OCI-LY3 (cell line): ENCODE results near the gene PPP1R36.

Experiments
- H2AFZ ChIP-seq: fragments of 200-600, 300-600 bp; shearing (Covaris generic); 2 replicates; pipeline ENCODE4 v1.6.0; 2014; ENCODE audit warnings: antibody characterized with exemption, low read depth, low read length
- H3K27ac ChIP-seq: fragments of 200-600, 300-600 bp; sonication (generic); 2 replicates; pipeline ENCODE4 v1.5.1; 2014; ENCODE audit warnings: mild to moderate bottlenecking, low read length, moderate library complexity, mixed read lengths
- H3K27me3 ChIP-seq: fragments of 200-600, 300-600 bp; sonication (generic); 2 replicates; pipeline ENCODE4 v1.6.1; 2014; ENCODE audit warnings: low read depth, low read length, mixed read lengths
- H3K36me3 ChIP-seq: fragments of 200-600, 300-600 bp; sonication (generic); replicated peaks from 2 replicates; pipeline ENCODE3; 2014; ENCODE audit warnings: low read depth, low read length, mixed read lengths
- H3K4me1 ChIP-seq: fragments of 300-600, 200-600 bp; sonication (generic); 2 replicates; pipeline ENCODE4 v1.6.1; 2014; ENCODE audit warnings: low read length, mixed read lengths
- H3K4me2 ChIP-seq: fragments of 200-600, 300-600 bp; sonication (generic); 2 replicates; pipeline ENCODE4 v1.6.1; 2014; ENCODE audit warnings: low read length, mixed read lengths
- H3K4me3 ChIP-seq: fragments of 300-600, 200-600 bp; sonication (generic); 2 replicates; pipeline ENCODE4 v1.5.1; 2014; ENCODE audit warnings: antibody characterized with exemption, mild to moderate bottlenecking, low read length, moderate library complexity
- H3K79me2 ChIP-seq: fragments of 300-600, 200-600 bp; shearing (Covaris generic); 2 replicates; pipeline ENCODE4 v1.6.1; 2014; ENCODE audit warnings: mild to moderate bottlenecking, low read length, mixed read lengths
- H3K9ac ChIP-seq: fragments of 300-600, 200-600 bp; shearing (Covaris generic); 2 replicates; pipeline ENCODE4 v1.6.0; 2014; ENCODE audit warnings: mild to moderate bottlenecking, low read length, moderate library complexity
- H3K9me3 ChIP-seq: fragments of 200-600, 300-600 bp; shearing (Covaris generic); 2 replicates; pipeline ENCODE4 v1.6.1; 2014; ENCODE audit warnings: low read length, mixed read lengths; ENCODE audit not compliant: insufficient read depth
- H4K20me1 ChIP-seq: fragments of 200-600, 300-600 bp; sonication (generic); 2 replicates; pipeline ENCODE4 v1.6.1; 2016; ENCODE audit warnings: low read length, mixed read lengths; ENCODE audit not compliant: insufficient read depth
- CTCF ChIP-seq: fragments of 200-600, 300-600 bp; sonication (generic); IDR thresholded peaks from 2 replicates; pipeline ENCODE4 v1.5.1; 2014; ENCODE audit warnings: antibody characterized with exemption, low read length, low read depth
- EZH2phosphoT487 ChIP-seq: fragments of 200-600 bp; shearing (Covaris generic); IDR thresholded peaks from 2 replicates; pipeline ENCODE4 v1.6.1; 2018; ENCODE audit warnings: antibody characterized with exemption, mixed run types, low read depth

PPP1R36 gene

GRCh38 chr14:64549791-64550620, at the start of gene PPP1R36:
Gene PPP1R36, plus strand, starts transcription at chr14:64549961. Its CDS starts 37 bp downstream, at chr14:64549998.
- no peak within 1 kb of the TSS for H3K4me3 ChIP-seq
- no peaks in the 10 kb centered on the region for H3K79me2 ChIP-seq
- no peak within 1 kb of the TSS for H3K9ac ChIP-seq

GRCh38 chr14:64500088-64500487, 49.7 kb upstream of the PPP1R36 start:
- Histone ChIP-seq H3K4me1 (peaks cover 21% of the 10 kb centered on the region), H3K36me3 (peaks cover 26% of the 10 kb centered on the region), H3K9ac (no peak overlapping the region), H4K20me1 (peaks cover 12% of the 10 kb centered on the region), H2AFZ (no peak overlapping the region), H3K79me2 (peaks cover 91% of the 10 kb centered on the region), H3K4me2 (peak overlapping the region; percentile 15; the same call in 1 of the 2 replicates), H3K27me3 (no peaks in the 10 kb centered on the region), H3K9me3 (no peaks in the 10 kb centered on the region), H3K4me3 (no peak overlapping the region), H3K27ac (no peak overlapping the region)
- TF ChIP-seq CTCF (no peak), EZH2phosphoT487 (no peak)

More at GRCh38 chr14:64549791-64550620, at the start of gene PPP1R36:
- Histone ChIP-seq H3K9me3 (no peaks in the 10 kb centered on the region), H3K27me3 (peaks cover 14% of the 10 kb centered on the region), H3K36me3 (no peaks in the 10 kb centered on the region), H3K27ac (no peak within 1 kb of the TSS), H3K4me1 (peaks cover 9% of the 10 kb centered on the region), H3K4me2 (no peak within 1 kb of the TSS), H4K20me1 (no peaks in the 10 kb centered on the region), H2AFZ (no peak within 1 kb of the TSS)
- TF ChIP-seq CTCF (no peak), EZH2phosphoT487 (no peak)

GRCh38 chr14:64501411-64502171, 48.2 kb upstream of the PPP1R36 start:
- Histone ChIP-seq H3K9me3 (no peaks in the 10 kb centered on the region), H3K27me3 (no peaks in the 10 kb centered on the region), H4K20me1 (peaks cover 11% of the 10 kb centered on the region), H2AFZ (no peak overlapping the region), H3K79me2 (peaks cover 94% of the 10 kb centered on the region), H3K9ac (peak overlapping the region; percentile 94), H3K4me3 (peak overlapping the region; percentile 80), H3K4me2 (peak overlapping the region; percentile 97), H3K4me1 (peaks cover 24% of the 10 kb centered on the region), H3K27ac (peak overlapping the region; percentile 93), H3K36me3 (peaks cover 19% of the 10 kb centered on the region)
- TF ChIP-seq CTCF, result no peak
- TF ChIP-seq EZH2phosphoT487, result no peak

GRCh38 chr14:64502456-64502855, 47.3 kb upstream of the PPP1R36 start:
- H3K27ac ChIP-seq, result peak overlapping the region; percentile 93
- H3K9ac ChIP-seq, result peak overlapping the region; percentile 94
- H3K9me3 ChIP-seq, result no peaks in the 10 kb centered on the region
- peaks cover 94% of the 10 kb centered on the region for H3K79me2 ChIP-seq
- no peaks in the 10 kb centered on the region for H3K27me3 ChIP-seq
- H3K4me3 ChIP-seq, result peak overlapping the region; percentile 80
- no peak overlapping the region for H2AFZ ChIP-seq
- H3K4me1 ChIP-seq, result peaks cover 32% of the 10 kb centered on the region
- H3K4me2 ChIP-seq, result peak overlapping the region; percentile 97
- peak; percentile 30 for TF ChIP-seq CTCF
- no peak for TF ChIP-seq EZH2phosphoT487
- peaks cover 16% of the 10 kb centered on the region for H3K36me3 ChIP-seq
- H4K20me1 ChIP-seq, result peaks cover 9% of the 10 kb centered on the region; the same call in 1 of the 2 replicates
